ENCODE results near the gene AZU1. TPM values are rescaled to one million over a fixed set of nuclear protein-coding genes. Genes with fewer than 3 reads are reported as not detected.

The AZU1 gene
- total RNA-seq, 1 experiment from 2014 or later, result 1.6 TPM

DNA sequence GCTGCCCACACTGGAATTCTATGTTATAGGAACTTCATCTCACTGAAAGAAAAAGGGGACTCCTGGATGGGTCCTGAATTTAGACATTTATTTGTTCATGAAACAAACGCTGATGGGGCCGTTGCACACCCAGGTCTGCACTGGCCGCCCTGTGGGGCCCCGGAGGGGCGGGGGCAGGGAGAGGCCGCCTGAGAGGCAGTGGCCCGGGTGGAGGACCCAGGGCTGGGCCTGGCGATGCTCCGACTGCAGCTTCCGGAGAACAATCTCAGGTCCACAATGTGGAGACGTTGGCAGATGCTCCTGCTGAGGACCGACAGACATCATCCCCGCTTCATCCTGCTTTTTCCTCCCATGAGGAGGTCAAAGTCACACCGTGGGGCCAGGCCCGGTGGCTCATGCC, 46.7 kb upstream of the AZU1 start:
- no peaks in the 10 kb centered on the region for H3K79me1 ChIP-seq (ENCODE audit: insufficient read depth, low read depth, low read length, poor library complexity, severe bottlenecking)
- no peaks in the 10 kb centered on the region; a peak in 1 of 5 replicates for H3K9me3 Mint-ChIP-seq
- no peak overlapping the region for H2BK15ac ChIP-seq (ENCODE audit: low read depth, low read length)
- no peak overlapping the region for H3K4me2 ChIP-seq (ENCODE audit: insufficient read depth, insufficient read length, low read length)
- H3K79me2 ChIP-seq (ENCODE audit: insufficient read depth, low read length), result no peaks in the 10 kb centered on the region
- H2BK120ac ChIP-seq (ENCODE audit: low read depth, low read length, poor library complexity, severe bottlenecking), result no peak overlapping the region
- TF ChIP-seq, protein P1, sequence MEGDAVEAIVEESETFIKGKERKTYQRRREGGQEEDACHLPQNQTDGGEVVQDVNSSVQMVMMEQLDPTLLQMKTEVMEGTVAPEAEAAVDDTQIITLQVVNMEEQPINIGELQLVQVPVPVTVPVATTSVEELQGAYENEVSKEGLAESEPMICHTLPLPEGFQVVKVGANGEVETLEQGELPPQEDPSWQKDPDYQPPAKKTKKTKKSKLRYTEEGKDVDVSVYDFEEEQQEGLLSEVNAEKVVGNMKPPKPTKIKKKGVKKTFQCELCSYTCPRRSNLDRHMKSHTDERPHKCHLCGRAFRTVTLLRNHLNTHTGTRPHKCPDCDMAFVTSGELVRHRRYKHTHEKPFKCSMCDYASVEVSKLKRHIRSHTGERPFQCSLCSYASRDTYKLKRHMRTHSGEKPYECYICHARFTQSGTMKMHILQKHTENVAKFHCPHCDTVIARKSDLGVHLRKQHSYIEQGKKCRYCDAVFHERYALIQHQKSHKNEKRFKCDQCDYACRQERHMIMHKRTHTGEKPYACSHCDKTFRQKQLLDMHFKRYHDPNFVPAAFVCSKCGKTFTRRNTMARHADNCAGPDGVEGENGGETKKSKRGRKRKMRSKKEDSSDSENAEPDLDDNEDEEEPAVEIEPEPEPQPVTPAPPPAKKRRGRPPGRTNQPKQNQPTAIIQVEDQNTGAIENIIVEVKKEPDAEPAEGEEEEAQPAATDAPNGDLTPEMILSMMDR (conservative IDR thresholded peaks at IDR 0.05), result no peak
- no peaks in the 10 kb centered on the region for H3K27me3 ChIP-seq (ENCODE audit: insufficient read depth, low read length)
- H2AK5ac ChIP-seq (ENCODE audit: insufficient read length, low read length), result no peak overlapping the region
- DNase-seq, result no peak
- no peak overlapping the region for H4K91ac ChIP-seq (ENCODE audit: insufficient read length, low read depth, low read length)
- no peak overlapping the region for H3K27ac Mint-ChIP-seq
- no peak overlapping the region for H3K4ac ChIP-seq (ENCODE audit: low read depth, low read length)
- no peak overlapping the region for H3K27ac ChIP-seq (ENCODE audit: insufficient read length, low read depth, low read length)
- no peak overlapping the region for H2BK20ac ChIP-seq (ENCODE audit: low read depth, low read length, poor library complexity, severe bottlenecking)
- H3K27me3 Mint-ChIP-seq (ENCODE audit: low read depth), result peaks cover 4% of the 10 kb centered on the region
- H4K20me1 ChIP-seq (ENCODE audit: control insufficient read depth, insufficient read depth, insufficient read length), result no peaks in the 10 kb centered on the region
- no peak overlapping the region for H3K56ac ChIP-seq (ENCODE audit: insufficient read length, low read depth, low read length)
- H3K4me1 Mint-ChIP-seq, result peaks cover 21 to 30% of the 10 kb centered on the region in 2 experiments
- no peak overlapping the region for H2BK12ac ChIP-seq (ENCODE audit: insufficient read length, low read depth, low read length)
- WGBS (ENCODE audit: extremely low coverage, insufficient read length, low lambda C conversion rate), result no CpG with 5 or more reads among the region's 15 CpGs
- H3K36me3 Mint-ChIP-seq (ENCODE audit: insufficient read depth in 1 of 3, low read depth in 3 of 3), result peaks cover 0 to 8% (median 7%) of the 10 kb centered on the region in 3 experiments; a peak in 4 of 7 replicates
- H3K9me3 ChIP-seq (ENCODE audit: control insufficient read depth, low read depth, low read length), result no peaks in the 10 kb centered on the region
- H3K4me3 Mint-ChIP-seq, result no peak overlapping the region; a peak in 1 of 5 replicates
- H3K18ac ChIP-seq (ENCODE audit: insufficient read length, low read depth, low read length), result no peak overlapping the region
- no peak overlapping the region for H3T11ph ChIP-seq (ENCODE audit: low read length)
- no peak overlapping the region for H3K23ac ChIP-seq (ENCODE audit: insufficient read length, low read depth, low read length)
- no peaks in the 10 kb centered on the region; the same call in 1 of the 2 replicates for H3K4me1 ChIP-seq (ENCODE audit: insufficient read depth, low read length)
- H3K14ac ChIP-seq (ENCODE audit: insufficient read depth, low read length), result no peak overlapping the region; the same call in 1 of the 2 replicates
- H2BK5ac ChIP-seq (ENCODE audit: insufficient read length, low read length), result no peak overlapping the region
- H2AFZ ChIP-seq (ENCODE audit: low read length), result no peak overlapping the region
- H3K23me2 ChIP-seq (ENCODE audit: insufficient read length, low read depth, low read length, poor library complexity, severe bottlenecking), result peaks cover 16% of the 10 kb centered on the region
- H3K9ac ChIP-seq (ENCODE audit: extremely low read depth, insufficient read length, low read length), result no peak overlapping the region
- H4K8ac ChIP-seq (replicated peaks; ENCODE audit: insufficient read length, low read depth, low read length), result no peak overlapping the region
- no peak overlapping the region for H4K5ac ChIP-seq (ENCODE audit: insufficient read length, low read depth, low read length)
